Left colon (tissue), 2 donors: ENCODE measurements around the gene EVC. TPM values are rescaled to one million over a fixed set of nuclear protein-coding genes. Genes with fewer than 3 reads are reported as not detected.
"Not testable (repeated sequence)": the region's sequence is repeated elsewhere in the genome, so short reads cannot be mapped to it uniquely, and the experiment has no call there.

Source experiments
- ATAC-seq: fragments of 200-7000 bp; cut with Tn5 transposase; one replicate; pipeline ENCODE4 v1.9.1; 2020; ENCODE audit warnings: mild to moderate bottlenecking, moderate library complexity
- DNase-seq, 2 donors: peaks; one replicate each; pipeline ENCODE4 v3.0.0-alpha.2; 2020
- intact Hi-C, 2 donors: fragments of 100-400 bp; cut with DNase I in 1 of 2; cut with micrococcal nuclease in 1 of 2; formaldehyde crosslinking; loops; one replicate each; pipeline versions ENCODE4 v1.11.2 to v1.14.0; 2022; cut with DNase I, micrococcal nuclease
- total RNA-seq, 2 donors: library from RNA; stranded (reverse); fragmentation: NEBNext Ultra II Directional; extraction: Animal tissue kit (Norgen Biotek cat#: 25700); gene quantifications; one replicate each; pipeline ENCODE4 v1.2.1, GENCODE V29; 2021
- donor health status: DM: no; HTN: no; CAD: no.
- donor health status: DM: yes; HTN: yes; CAD: no.

The EVC gene
- total RNA-seq, 2 donors from 2014 or later = 2.2 to 5.1 TPM

- intact Hi-C loops = no loop called here
- no peak for DNase-seq
- ATAC-seq = no peak
Measured at GRCh38 chr4:5722328-5722727, 11.3 kb downstream of the EVC start.

- intact Hi-C loops = no loop called here
- no peak for ATAC-seq
Measured at GRCh38 chr4:5724377-5724776, 13.4 kb downstream of the EVC start.

GRCh38 chr4:5728412-5728811 lies 17.4 kb downstream of the EVC start:
- intact Hi-C loops, DNase-seq, ATAC-seq: not testable (repeated sequence)

More at GRCh38 chr4:5724377-5724776, 13.4 kb downstream of the EVC start:
- no peak for DNase-seq

GRCh38 chr4:5730436-5730835 lies 19.4 kb downstream of the EVC start:
- intact Hi-C loops = no loop called here
- DNase-seq (no peak), ATAC-seq (no peak)

- ATAC-seq = no peak
- intact Hi-C loops = no loop called here
- DNase-seq = no peak
Measured at GRCh38 chr4:5730993-5731990, 20.3 kb downstream of the EVC start.

GRCh38 chr4:5732158-5732557 lies 21.2 kb downstream of the EVC start:
- ATAC-seq (no peak), DNase-seq (no peak)
- intact Hi-C loops = no loop called here

- ATAC-seq (no peak), DNase-seq (no peak)
- intact Hi-C loops = no loop called here
Measured at GRCh38 chr4:5734853-5735252, 23.9 kb downstream of the EVC start.

- DNase-seq (no peak), ATAC-seq (no peak)
- intact Hi-C loops = no loop called here
Measured at GRCh38 chr4:5735463-5735862, 24.5 kb downstream of the EVC start.

GRCh38 chr4:5738061-5738460 lies 27.1 kb downstream of the EVC start:
- ATAC-seq = no peak
- intact Hi-C loops = no loop called here

GRCh38 chr4:5742388-5742787 lies 31.4 kb downstream of the EVC start:
- DNase-seq = no peak
- intact Hi-C loops = no loop called here
- no peak for ATAC-seq

More at GRCh38 chr4:5738061-5738460, 27.1 kb downstream of the EVC start:
- no peak for DNase-seq

GRCh38 chr4:5742968-5743367 lies 32.0 kb downstream of the EVC start:
- no peak for DNase-seq
- ATAC-seq = no peak
- intact Hi-C loops = no loop called here

- no peak for ATAC-seq
- intact Hi-C loops = no loop called here
Measured at GRCh38 chr4:5746250-5746649, 35.2 kb downstream of the EVC start.

GRCh38 chr4:5746829-5747737 lies 36.1 kb downstream of the EVC start:
- no peak for DNase-seq
- no peak for ATAC-seq
- intact Hi-C loops = no loop called here

More at GRCh38 chr4:5746250-5746649, 35.2 kb downstream of the EVC start:
- no peak for DNase-seq

GRCh38 chr4:5747738-5748375 lies 36.9 kb downstream of the EVC start:
- intact Hi-C loops = no loop called here
- ATAC-seq = no peak
- DNase-seq = no peak

- DNase-seq = no peak
- intact Hi-C loops = no loop called here
- ATAC-seq = no peak
Measured at GRCh38 chr4:5749568-5749967, 38.6 kb downstream of the EVC start.

- DNase-seq (no peak), ATAC-seq (no peak)
- intact Hi-C loops = no loop called here
Measured at GRCh38 chr4:5750052-5750945, 39.3 kb downstream of the EVC start.

GRCh38 chr4:5750946-5751665 lies 40.1 kb downstream of the EVC start:
- intact Hi-C loops = no loop called here
- no peak for ATAC-seq
- DNase-seq = no peak
